WI38 (cell line): Measurements from ENCODE around the gene NUDCD3.
A peak's percentile ranks its signal among the peaks of the same experiment; 100 is the strongest.

Experiments used
- H3K4me3 ChIP-seq: 2 replicates; pipeline ENCODE4 v1.5.1; 2011; ENCODE audit warnings: low read depth, mild to moderate bottlenecking, control low read depth, low read length
- TF ChIP-seq, protein P1 (sequence below): IDR thresholded peaks from 2 replicates; pipeline ENCODE4 v1.5.1; 2012; ENCODE audit warnings: low read depth, mild to moderate bottlenecking, control low read depth, low read length

The NUDCD3 gene

DNA sequence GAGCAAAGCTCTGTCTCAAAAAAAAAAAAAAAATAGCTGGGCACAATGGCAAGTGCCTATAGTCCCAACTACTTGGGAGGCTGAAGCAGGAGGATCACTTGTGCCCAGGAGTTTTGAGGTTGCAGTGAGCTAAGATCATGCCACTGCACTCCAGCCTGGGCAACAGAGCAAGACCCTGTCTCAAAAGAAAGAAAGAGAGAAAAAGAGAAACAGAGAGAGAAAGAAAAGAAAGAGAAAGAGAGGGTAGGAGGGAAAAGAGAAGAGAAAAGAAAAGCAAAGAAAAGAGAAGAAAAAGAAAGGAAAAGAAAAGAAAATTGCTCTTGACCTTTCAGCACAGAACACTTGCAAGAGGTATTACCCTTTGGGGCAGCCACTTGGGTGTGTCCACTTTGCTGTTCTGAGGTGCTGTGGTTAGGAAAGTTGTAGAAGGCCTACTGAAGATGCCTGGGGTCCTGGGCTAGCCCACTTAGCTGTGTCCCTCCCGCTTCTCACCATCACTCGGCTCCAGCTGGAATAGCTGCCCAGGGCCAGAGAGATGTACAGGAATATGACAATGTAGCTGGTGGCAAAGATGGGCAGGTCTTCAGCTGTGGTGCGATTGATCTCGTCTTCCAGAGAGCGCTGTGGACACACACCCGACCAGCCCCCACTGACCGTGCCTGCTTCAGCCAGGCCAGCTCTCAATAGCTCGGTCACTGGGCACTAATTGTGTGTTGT is 45.0 kb upstream of the NUDCD3 start:
- TF ChIP-seq, protein P1, sequence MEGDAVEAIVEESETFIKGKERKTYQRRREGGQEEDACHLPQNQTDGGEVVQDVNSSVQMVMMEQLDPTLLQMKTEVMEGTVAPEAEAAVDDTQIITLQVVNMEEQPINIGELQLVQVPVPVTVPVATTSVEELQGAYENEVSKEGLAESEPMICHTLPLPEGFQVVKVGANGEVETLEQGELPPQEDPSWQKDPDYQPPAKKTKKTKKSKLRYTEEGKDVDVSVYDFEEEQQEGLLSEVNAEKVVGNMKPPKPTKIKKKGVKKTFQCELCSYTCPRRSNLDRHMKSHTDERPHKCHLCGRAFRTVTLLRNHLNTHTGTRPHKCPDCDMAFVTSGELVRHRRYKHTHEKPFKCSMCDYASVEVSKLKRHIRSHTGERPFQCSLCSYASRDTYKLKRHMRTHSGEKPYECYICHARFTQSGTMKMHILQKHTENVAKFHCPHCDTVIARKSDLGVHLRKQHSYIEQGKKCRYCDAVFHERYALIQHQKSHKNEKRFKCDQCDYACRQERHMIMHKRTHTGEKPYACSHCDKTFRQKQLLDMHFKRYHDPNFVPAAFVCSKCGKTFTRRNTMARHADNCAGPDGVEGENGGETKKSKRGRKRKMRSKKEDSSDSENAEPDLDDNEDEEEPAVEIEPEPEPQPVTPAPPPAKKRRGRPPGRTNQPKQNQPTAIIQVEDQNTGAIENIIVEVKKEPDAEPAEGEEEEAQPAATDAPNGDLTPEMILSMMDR, result no peak
- no peak overlapping the region for H3K4me3 ChIP-seq

- H3K4me3 ChIP-seq, result no peak overlapping the region
Observed at GRCh38 chr7:44534501-44534900, 44.0 kb upstream of the NUDCD3 start.

GRCh38 chr7:44534087-44534486 is 43.6 kb upstream of the NUDCD3 start:
- TF ChIP-seq, protein P1, result no peak
- no peak overlapping the region for H3K4me3 ChIP-seq

More at GRCh38 chr7:44534501-44534900, 44.0 kb upstream of the NUDCD3 start:
- TF ChIP-seq, protein P1, result peak; percentile 52

- TF ChIP-seq, protein P1, result no peak
- no peak overlapping the region for H3K4me3 ChIP-seq
Observed at GRCh38 chr7:44533301-44534055, 43.0 kb upstream of the NUDCD3 start.

DNA sequence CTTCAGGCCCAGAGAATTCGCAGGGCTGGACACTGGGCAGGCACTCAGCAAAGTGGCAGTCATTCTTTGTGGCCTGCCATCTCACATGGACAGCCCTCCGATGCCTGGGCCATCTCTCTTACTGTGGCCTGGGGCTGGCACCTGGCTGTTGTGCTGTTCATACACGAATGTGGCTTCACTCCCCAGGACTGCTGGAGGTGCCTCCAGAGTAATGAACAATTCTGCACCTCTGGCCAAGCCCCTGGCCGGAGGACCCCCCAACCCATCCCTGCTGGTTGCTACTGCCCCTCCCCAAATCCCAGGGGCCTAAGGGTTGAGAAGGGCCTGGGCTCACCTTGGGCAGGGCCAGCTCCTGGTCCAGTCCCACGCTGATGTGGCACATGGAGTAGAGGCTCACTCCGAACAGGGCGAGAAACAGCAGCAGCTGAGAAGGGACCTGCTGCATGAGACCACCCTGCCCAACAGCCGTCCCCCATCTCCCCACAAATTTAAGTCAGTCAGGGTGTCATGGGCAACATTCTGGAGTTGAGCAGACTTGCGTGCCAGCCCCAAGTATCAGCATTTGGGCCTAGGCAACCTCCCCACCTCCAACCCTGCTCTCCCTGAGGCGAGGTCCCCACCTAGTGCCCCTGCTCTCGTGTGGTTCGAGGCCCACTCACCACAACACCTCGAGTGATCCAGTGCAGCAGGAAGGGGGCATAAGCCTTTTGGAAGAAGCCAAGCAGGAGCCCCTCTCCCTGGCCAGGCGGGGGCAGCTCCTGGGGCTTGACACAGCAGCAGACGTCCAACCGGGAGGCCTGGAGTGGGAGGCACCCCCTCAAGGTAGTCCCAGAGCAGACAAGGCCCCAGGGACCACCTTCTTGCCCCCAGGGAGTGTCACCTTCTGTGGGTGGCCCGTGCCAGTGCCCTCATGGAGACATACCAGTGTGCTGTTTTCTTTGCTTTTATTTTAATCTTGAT is 41.2 kb upstream of the NUDCD3 start:
- H3K4me3 ChIP-seq, result no peak overlapping the region
- TF ChIP-seq, protein P1, result no peak

DNA sequence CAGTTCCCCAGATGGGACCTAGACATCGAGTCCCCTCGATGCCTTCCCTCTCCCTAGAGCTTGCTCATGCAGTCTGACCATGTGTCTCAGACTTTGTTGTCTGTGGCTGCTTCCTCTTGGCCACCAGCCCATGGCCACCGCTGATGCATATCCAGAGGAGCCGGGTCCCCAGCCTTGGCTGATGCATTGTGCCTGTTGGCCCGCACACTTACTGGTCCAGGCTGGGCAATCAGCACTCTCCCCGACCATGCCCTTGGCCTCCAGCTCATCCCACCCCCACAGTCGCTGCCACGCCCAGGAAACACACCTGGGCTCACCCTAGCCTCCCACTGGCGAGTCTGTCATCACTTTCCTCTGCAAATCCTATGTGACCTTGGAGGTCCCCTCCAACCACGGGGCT is 40.5 kb upstream of the NUDCD3 start:
- TF ChIP-seq, protein P1, result no peak
- H3K4me3 ChIP-seq, result no peak overlapping the region
